PFSK-1 (cell line): ENCODE results near the gene HECTD2.

ENCODE experiments used
- POLR2AphosphoS5 ChIP-seq: IDR thresholded peaks from 2 replicates; pipeline ENCODE4 v1.6.1; 2012; ENCODE audit warnings: low read depth, mild to moderate bottlenecking, control low read depth, low read length, moderate library complexity
- TAF1 ChIP-seq: IDR thresholded peaks from 2 replicates; pipeline ENCODE4 v1.6.1; 2012; ENCODE audit warnings: low read length, control low read depth, borderline replicate concordance; ENCODE audit not compliant: insufficient read depth

DNA sequence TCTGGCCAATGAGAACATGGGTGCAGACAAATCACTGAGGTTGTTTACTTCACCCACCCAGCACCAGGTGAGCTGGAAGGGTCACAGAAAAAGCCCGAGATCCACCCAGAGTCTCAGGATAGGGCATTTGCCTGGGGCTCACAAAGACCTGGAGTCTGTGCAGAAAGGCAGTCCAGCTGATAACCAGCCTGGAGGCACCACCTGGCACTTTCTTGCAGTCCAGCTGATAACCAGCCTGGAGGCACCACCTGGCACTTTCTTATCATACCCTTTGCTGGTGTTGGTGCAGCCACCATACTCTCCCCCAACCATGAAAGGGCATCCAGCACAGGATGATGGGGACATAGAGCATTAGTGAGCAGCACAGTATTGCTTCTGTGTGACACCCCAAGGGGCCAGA lies 118.6 kb downstream of the HECTD2 start:
- TF ChIP-seq POLR2AphosphoS5, result no peak
- TF ChIP-seq TAF1, result no peak
